GM12801 (cell line): ENCODE results near the gene GAS6.

Source experiments
- CTCF ChIP-seq: IDR thresholded peaks from one replicate; pipeline ENCODE4 v1.5.1; 2011; ENCODE audit warnings: control low read depth; ENCODE audit not compliant: insufficient read length; ENCODE audit errors: extremely low read depth

GAS6 gene

GRCh38 chr13:113880651-113881611, 17.1 kb upstream of the GAS6 start:
- TF ChIP-seq CTCF, result no peak

GRCh38 chr13:113879494-113880360, 15.9 kb upstream of the GAS6 start:
- TF ChIP-seq CTCF, result no peak

- no peak for TF ChIP-seq CTCF
Observed at GRCh38 chr13:113879017-113879416, 15.1 kb upstream of the GAS6 start.

GRCh38 chr13:113877149-113877990, 13.5 kb upstream of the GAS6 start:
- no peak for TF ChIP-seq CTCF

- no peak for TF ChIP-seq CTCF
Observed at GRCh38 chr13:113876346-113877148, 12.7 kb upstream of the GAS6 start.

GRCh38 chr13:113875837-113876281, 12.0 kb upstream of the GAS6 start:
- no peak for TF ChIP-seq CTCF
